ENCODE results near the gene TMEM174.
"Not testable (repeated sequence)": the region's sequence is repeated elsewhere in the genome, so short reads cannot be mapped to it uniquely, and the experiment has no call there.

- TF ChIP-seq CTCF (conservative IDR thresholded peaks at IDR 0.05); ZFX (IDR thresholded peaks at IDR 0.05): not testable (repeated sequence)
Observed at GRCh38 chr5:73212693-73213092, 39.7 kb downstream of the TMEM174 start.

Measured in C4-2B (cell line).